ENCODE data around the gene TIMM21.
A peak's percentile ranks its signal among the peaks of the same experiment; 100 is the strongest.

TIMM21 gene

GRCh38 chr18:74196220-74197119 lies 48.1 kb downstream of the TIMM21 start:
- peak; percentile 52 for DNase-seq

- no peak for DNase-seq
These were observed 49.5 kb downstream of the TIMM21 start for GRCh38 chr18:74197705-74198341.

- no peak for DNase-seq
These were observed 50.1 kb downstream of the TIMM21 start for GRCh38 chr18:74198453-74198852.

GRCh38 chr18:74200780-74201179 lies 52.5 kb downstream of the TIMM21 start:
- DNase-seq: no peak

- no peak for DNase-seq
These were observed 55.5 kb downstream of the TIMM21 start for GRCh38 chr18:74203811-74204210.

GRCh38 chr18:74204526-74205152 lies 56.3 kb downstream of the TIMM21 start:
- DNase-seq: no peak
